GM19324 (cell line): ENCODE measurements around the gene LRIT3.

Experiments
- ATAC-seq: cut with Tn5 transposase; IDR thresholded peaks from one replicate; pipeline ENCODE4 v1.9.1; 2021; ENCODE audit warnings: mild to moderate bottlenecking, moderate library complexity; ENCODE audit not compliant: unreplicated experiment, low FRiP score

LRIT3 gene, protein sequence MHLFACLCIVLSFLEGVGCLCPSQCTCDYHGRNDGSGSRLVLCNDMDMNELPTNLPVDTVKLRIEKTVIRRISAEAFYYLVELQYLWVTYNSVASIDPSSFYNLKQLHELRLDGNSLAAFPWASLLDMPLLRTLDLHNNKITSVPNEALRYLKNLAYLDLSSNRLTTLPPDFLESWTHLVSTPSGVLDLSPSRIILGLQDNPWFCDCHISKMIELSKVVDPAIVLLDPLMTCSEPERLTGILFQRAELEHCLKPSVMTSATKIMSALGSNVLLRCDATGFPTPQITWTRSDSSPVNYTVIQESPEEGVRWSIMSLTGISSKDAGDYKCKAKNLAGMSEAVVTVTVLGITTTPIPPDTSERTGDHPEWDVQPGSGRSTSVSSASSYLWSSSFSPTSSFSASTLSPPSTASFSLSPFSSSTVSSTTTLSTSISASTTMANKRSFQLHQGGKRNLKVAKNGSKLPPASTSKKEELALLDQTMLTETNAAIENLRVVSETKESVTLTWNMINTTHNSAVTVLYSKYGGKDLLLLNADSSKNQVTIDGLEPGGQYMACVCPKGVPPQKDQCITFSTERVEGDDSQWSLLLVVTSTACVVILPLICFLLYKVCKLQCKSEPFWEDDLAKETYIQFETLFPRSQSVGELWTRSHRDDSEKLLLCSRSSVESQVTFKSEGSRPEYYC

DNA sequence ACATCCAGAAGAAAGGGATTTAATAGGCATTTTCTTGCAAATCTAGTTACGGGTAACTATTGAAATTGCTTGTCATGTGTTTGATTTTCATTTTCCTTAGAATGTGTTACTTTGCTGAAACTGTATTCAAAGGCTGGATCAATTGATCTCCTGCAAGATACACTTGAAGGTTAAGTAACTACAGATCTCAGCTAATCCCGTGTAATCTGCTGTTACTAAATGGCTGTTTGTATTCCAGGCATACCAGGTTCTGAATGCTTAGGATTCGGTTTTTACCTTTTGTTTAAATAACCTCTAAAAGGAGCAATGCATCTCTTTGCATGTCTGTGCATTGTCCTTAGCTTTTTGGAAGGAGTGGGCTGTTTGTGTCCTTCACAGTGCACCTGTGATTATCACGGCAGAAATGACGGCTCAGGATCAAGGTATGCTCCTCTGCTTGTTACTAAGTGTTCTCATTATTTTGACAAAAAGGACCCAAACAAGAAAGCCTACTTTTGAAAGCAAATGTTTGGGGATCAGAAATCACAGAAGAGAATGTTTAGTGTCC lies at the start of gene LRIT3:
TSS of gene LRIT3 (plus strand) at position 212 of the 547 bp plus-strand sequence. CDS start at position 307, 95 bp downstream.
- no peak for ATAC-seq

DNA sequence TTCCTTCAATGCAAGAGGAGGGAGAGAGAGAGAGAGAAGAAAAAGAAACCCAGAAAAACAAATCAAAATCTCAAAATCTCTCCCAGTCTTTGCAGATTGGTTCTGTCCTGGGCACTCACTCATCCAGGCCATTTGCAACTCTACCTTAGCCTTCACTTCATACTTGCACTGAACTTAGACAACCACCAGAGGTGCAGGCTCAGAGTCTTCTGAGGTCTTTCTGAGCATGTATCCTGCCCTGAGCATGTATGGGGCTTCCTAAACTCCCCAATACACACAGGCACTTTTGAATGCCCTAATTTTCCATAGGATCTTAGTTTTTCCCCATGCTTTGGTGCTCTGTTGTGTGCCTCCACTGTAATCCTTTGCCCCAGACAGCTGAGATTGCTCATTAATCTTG lies 49.0 kb upstream of the LRIT3 start:
- no peak for ATAC-seq

DNA sequence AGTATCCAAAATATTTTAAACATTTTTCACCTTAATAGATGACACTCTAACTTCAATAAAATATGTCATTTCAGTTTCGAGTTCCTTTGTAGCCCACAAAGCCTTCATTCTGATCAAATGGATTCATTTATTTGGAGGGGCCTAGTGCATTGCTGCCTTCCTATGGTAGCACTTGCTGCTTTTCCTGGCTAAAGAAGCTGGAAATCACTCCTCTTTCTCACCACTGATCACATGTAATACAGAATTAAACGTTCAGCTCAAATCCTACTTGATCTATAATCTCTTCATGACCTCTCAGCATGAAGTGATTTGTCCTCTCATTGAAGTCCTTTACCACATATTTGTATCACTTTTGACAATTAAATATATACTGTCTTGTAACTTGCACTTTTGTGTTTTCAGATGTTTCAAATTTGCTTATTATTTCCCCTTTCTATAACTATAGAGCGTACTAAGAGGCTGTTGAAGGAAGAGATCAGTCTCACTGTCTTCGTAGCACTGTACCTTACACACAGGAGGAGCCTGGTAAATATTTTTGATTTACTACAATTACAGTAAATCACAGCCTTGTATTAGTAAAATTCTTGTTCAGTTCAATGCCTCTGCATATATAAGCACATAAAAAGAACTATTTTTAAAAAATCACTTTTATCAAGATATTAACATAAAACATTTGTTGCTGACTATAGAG lies 46.7 kb upstream of the LRIT3 start:
- no peak for ATAC-seq

DNA sequence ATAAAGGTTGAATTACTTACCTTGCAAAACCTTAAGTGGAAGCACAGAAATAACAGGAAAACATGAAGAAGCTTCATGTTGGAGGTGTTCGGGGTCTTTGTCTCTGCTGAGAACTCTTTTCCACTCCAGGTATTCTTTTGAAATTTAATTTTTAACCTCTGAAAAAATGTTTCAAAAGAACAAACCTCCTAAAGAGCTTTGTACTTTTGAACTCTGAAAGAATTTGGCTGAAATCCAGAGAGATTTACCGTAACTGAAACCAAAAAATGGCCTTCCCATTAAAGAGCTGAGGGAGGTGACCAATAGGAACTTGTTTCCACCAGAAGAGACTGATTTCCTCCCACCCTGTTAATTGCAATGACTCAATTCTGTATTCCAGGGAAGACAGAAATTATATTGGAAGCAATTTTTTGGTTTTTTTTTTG lies 46.0 kb upstream of the LRIT3 start, which contains the start of gene CFI:
TSS of gene CFI (minus strand) at position 105 of the 425 bp plus-strand sequence. CDS start at position 77, 28 bp downstream.
- no peak for ATAC-seq

DNA sequence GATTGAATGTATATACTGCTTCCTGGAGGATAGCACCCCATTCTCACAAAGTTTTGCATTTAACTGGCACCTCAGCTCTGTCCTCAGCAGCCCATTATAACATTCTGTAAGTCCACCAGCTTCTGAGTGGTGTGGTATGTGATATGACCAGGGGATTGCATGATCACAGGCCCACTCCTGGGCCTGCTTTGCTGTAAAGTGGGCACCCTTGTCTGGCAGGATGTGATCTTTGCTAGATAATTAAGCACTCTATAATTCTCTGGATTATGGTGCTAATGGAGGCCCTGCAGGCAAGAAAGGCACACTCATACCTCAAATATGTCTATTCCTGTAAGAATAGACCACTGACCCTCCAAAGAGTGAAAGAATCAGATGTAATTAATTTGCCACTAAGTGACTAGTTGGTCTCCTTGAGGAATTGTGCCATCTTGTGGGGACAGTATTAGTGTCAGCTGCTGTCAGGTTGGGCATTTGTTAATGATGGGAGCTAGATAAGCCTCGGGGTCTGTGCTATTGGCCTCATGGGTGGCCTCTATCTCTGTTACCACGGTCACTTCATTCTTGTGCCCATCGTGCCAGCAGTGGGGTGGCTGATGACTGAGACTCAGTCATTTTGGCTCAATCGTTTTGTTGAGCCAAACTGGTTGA lies 43.9 kb upstream of the LRIT3 start:
- peak; percentile 72 for ATAC-seq

DNA sequence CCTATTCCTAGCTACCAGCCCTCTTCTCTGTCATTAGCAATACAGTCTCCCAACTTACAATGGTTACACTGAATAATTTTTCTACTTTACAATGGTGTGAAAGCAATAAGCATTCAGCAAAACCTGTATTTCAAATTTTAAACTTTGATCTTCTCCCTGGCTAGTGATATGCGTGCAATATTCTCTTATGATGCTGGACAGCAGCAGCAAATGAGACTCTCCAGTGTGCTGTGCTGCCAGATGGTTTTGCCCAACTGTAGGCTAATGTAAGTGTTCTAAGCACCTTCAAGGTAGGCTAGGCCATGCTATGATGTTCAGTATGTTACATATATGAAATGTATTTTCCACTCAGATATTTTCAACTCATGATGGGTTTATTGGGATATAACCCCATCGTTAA lies 38.3 kb upstream of the LRIT3 start:
- ATAC-seq, result no peak

DNA sequence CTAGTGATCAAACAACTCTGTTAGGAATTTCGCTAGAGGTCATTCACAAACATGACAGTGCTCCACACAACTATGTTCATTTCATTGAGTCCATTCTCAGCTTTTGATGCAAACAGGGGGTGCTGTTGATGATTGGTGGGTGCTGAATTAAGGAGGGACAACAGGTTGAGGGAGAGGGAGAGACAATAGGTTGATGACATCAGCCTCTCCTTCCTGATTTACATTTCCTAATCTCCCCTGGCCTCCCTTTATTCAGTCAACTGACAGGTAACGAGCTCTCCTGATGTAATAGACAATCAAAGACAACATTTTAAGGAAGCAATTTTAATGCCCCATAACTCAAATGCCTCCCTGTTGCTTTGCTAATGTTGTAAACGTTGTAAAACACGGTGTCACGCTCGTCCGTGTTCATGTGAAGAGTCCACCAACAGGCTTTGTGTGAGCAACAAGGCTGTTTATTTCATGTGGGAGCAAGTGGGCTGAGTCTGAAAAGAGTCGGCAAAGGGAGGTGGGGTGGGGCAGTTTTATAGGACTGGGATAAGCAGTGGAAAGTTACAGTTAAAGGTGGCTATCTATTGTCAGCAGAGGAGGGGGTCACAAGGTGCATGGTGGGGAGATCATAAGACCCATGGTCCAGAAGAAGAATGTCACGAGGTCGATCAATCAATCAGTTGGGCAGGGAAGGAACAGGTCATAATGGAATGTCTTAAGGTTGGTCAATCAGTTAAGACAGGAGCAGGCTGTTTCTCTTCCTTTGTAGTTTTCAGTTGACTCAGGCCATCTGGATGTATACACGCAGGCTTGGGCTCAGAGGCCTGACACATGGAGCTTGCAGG lies 37.1 kb upstream of the LRIT3 start:
- ATAC-seq, result no peak

DNA sequence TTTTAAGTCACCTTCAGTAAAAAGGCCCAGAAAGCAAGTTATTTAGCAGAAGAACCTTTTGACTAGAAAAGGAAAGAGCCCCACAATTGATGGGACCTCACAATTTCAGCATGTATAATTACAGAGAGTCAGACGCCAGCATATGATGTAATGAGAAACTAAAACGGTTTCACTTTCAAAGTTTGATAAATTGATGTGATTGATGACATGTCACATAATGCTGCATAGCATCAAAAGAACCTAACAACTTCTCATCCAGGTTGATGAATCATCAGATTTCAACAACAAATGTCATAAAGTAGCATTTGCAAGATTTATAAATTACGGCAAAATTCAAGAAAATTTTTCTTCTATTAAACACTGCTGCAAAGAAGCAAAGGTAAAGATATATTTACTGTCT lies 36.2 kb upstream of the LRIT3 start:
- no peak for ATAC-seq

DNA sequence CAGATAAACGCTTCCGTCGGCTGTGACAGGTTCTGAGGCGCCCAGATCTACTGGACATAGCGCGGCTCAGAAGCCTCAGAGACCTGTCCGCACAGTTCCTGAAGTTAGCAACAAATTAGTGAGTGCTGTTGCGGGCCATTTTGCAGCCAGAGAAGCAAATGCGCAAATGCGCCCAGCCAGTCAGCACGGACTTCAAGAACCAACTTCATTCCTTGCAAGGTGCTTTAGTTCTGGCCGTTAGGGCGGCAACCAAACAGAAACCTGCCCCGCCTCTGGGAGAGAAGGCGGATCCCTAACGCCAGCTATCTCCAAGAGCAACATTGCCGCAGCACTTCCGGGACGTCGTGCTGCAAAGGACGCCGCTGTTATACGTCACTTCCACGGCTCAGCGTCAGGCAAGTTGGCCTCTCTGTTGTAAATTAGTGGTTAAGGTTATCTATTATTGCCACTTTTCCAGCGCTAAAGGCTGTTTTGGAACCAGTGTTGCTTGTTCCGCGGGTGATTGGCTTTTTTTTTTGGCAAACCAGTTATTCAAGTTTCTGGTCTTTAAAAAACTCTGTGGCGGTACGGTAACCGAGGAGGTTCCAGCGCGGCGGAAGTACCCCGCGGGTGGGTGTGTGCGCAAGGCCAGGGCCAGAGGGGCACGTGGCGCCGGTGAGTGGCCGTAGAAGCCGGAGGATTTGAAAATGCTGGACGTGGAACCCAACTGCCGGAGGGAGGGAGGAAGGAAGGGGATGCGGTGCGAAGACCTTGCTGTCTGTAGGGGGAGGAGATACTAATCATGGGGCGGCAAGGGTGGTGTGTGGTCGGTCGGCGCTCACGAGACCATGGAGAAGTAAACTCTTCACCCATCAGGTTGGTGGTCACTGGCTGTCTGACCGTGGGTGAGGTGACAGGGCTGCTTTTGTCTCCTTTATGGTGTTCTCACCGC lies 32.5 kb upstream of the LRIT3 start, which contains the start of gene GAR1:
TSS of gene GAR1 (plus strand) at position 612 of the 931 bp plus-strand sequence. CDS start 403 bp downstream, outside the sequence.
- ATAC-seq, result peak; percentile 100

DNA sequence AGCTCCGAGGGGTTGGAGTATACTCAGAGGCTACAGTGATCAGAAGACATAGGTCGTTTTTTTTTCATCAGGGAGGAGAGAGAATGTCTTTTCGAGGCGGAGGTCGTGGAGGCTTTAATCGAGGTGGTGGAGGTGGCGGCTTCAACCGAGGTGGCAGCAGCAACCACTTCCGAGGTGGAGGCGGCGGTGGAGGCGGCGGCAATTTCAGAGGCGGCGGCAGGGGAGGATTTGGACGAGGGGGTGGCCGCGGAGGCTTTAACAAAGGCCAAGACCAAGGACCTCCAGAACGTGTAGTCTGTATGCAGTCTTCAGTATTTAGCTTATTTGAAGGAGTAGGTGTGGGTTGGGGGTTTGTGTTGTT lies 31.8 kb upstream of the LRIT3 start:
- ATAC-seq, result no peak

DNA sequence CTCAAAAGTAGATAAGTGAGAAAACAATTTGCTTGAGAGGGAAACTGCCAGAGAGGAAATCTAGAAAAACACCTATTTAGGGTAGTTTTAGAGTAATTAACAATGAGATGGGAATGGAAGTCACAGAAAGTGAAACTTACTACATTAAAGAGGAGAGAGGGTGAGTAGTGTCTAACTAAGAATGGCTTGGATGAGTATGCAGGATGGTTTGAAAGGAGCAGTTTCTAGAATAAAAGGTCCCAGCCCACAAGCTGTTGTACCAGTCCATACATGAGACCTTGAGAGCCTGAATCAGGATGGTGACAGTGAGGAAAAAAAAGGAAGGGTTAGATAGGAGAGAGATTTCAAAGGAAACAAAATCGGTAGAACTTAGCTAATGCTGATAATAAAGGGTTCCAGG lies 31.0 kb upstream of the LRIT3 start:
- ATAC-seq, result no peak

DNA sequence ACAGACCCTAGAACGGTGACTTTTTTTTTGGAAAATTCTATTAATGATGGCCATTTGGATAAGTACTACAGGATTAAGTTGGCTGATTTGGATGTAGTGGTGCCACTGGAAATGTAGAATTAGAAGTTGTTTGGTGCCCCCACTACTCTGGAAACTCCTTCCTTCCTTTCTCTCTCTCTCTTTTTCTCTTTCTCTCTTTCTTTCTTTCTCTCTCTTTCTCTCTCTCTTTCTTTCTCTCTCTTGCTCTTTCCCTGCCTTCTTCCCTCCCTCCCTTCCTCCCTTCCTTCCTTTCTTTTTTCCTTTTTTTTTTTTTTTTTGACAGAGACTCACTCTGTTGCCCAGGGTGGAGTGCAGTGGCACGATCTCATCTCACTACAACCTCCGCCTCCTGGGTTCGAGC lies 29.6 kb upstream of the LRIT3 start:
- no peak for ATAC-seq

DNA sequence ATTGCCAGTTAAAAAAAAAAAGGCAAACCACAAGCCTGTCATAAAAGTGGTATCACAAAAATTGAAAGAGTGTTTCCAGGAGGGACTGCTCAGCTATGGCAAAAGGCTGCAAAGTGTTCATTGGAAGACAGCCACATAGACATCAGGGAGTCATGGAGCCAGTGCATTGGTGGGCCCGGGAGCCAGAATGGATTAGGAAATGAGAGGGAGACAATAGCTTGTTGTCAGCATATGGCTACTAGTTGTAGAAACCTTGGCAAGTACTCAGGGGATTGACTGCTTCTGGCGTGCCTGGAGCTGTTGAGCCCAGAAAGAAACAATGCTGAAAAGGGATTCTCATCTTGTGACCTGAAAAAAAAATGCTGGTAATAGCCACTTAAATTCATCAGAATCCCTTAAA lies 27.3 kb upstream of the LRIT3 start:
- ATAC-seq, result no peak

DNA sequence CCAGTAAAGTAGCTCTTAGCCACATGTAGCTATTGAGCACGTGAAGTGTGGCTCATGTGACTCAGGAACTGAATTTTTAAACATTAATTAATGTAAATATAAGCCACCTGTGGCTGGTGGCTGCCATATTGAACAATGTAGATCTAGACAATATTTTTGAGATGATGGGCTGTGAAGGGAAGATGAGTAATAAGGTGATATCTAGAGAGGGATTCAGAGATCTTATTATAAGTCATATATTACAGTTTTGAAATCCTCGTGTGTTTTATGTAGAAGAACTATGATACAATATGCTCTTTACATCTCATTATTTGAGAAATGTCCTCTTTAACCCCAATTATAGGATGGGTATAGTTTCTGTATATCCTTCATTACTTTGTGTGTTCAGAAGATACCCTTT lies 26.7 kb upstream of the LRIT3 start:
- ATAC-seq, result no peak

DNA sequence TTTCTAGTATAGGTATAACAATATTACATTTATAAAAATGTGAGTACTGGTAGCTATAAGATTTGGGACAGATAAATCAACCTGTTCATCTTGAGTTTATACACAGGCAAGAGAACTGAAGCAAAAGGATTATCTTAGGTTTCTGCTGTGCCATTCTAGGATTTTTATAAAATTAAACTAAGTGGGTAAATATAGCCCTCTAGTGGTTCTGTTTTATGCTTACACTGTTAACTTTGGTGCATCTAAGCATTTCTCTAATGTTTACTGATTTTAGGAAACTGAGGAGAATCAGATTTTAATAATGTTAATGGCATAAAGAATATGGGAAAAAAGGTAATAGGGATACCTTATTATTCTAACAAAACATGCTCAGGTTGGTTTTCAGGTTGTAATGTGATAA lies 21.2 kb upstream of the LRIT3 start:
- ATAC-seq, result no peak

DNA sequence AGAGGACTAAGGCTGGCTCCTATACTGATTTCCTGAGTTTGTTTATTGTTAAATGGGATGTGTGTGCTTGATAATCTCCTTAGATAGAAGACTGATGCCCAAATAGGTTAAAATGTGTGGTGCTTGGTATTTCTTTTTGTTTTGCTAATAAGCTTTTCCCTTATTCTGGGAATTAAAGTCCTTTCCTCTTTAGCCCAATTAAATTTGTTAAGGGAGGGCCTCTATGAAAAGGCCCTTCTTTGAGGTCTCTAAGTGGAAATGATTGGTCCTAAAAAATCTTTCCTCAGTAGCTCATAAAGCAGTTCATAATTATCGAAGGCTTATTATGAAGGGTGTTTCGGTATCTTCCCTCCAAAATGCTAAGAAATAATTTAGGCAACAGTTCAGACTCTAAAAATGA lies 20.2 kb upstream of the LRIT3 start, which contains the start of gene RRH:
TSS of gene RRH (plus strand) at position 301 of the 400 bp plus-strand sequence. CDS start at position 357, 56 bp downstream.
- ATAC-seq, result no peak

DNA sequence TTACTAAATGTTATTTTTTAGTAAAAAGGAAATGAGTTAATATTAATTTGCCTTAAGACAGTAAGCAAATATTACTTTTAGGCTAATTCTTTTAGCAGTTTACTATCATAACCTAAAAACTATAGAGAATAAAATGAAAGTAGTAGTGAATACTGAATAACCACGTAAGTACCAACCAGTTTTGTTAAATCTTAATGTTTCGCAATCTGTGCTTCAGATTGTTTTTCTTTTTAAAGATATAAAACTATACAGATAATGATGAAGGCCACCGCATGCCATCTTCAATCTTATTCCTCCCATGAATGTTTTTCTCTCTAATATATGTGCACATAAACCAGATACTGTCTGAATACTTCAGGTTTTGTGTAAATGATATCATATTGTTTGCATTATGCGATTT lies 14.2 kb upstream of the LRIT3 start:
- ATAC-seq, result no peak

DNA sequence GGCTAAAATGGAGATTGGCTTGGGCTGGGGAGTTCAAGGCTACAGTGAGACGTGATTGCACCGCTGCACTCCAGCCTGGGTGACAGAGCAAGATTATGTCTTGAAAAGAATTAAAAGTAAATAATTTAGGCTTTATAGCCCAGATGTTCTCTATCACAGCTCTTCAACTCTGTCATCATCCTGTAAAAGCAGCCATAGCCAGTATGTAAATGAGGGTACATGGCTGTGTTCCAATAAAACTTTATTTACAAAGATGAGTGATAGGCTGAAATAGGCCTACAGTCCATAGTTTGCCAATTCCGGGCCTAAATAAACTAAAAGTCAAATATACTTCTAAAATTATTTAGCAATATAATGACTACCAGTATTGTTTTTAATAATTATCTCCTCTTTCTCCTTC lies 10.9 kb upstream of the LRIT3 start:
- no peak for ATAC-seq
